Left forelimb (tissue), 1 donor: ENCODE data around the gene UGT1A8.
"Not testable (repeated sequence)": the region's sequence is repeated elsewhere in the genome, so short reads cannot be mapped to it uniquely, and the experiment has no call there.

Experiments
- DNase-seq: peaks from one replicate; pipeline ENCODE4 v3.0.0-alpha.2; 2018; ENCODE audit warnings: low spot score

Gene UGT1A8

GRCh38 chr2:233639860-233640259, 22.4 kb downstream of the UGT1A8 start:
- no peak for DNase-seq

GRCh38 chr2:233643128-233643527, 25.7 kb downstream of the UGT1A8 start:
- no peak for DNase-seq

- not testable (repeated sequence) for DNase-seq
Observed at GRCh38 chr2:233646033-233646432, 28.6 kb downstream of the UGT1A8 start.

- DNase-seq = no peak
Observed at GRCh38 chr2:233650981-233651380, 33.5 kb downstream of the UGT1A8 start.

GRCh38 chr2:233651430-233651829, 34.0 kb downstream of the UGT1A8 start:
- DNase-seq = no peak

GRCh38 chr2:233654501-233654900, 37.1 kb downstream of the UGT1A8 start:
- DNase-seq = no peak

GRCh38 chr2:233655043-233655442, 37.6 kb downstream of the UGT1A8 start:
- DNase-seq = no peak

GRCh38 chr2:233655943-233656342, 38.5 kb downstream of the UGT1A8 start:
- not testable (repeated sequence) for DNase-seq

GRCh38 chr2:233656443-233656842, 39.0 kb downstream of the UGT1A8 start:
- no peak for DNase-seq

- DNase-seq = no peak
Observed at GRCh38 chr2:233658610-233659009, 41.2 kb downstream of the UGT1A8 start.

- no peak for DNase-seq
Observed at GRCh38 chr2:233663911-233664310, 46.5 kb downstream of the UGT1A8 start.

GRCh38 chr2:233668605-233669260, 51.3 kb downstream of the UGT1A8 start:
- no peak for DNase-seq

- no peak for DNase-seq
Observed at GRCh38 chr2:233671290-233672161, 54.1 kb downstream of the UGT1A8 start, which contains the start of gene UGT1A9. TSS of gene UGT1A9 (plus strand) at chr2:233671898. CDS start at chr2:233671935, 37 bp downstream.

GRCh38 chr2:233672886-233673285, 55.5 kb downstream of the UGT1A8 start:
- no peak for DNase-seq

- DNase-seq = no peak
Observed at GRCh38 chr2:233673896-233674295, 56.5 kb downstream of the UGT1A8 start.

GRCh38 chr2:233674314-233674713, 56.9 kb downstream of the UGT1A8 start:
- DNase-seq = no peak

- no peak for DNase-seq
Observed at GRCh38 chr2:233674995-233675394, 57.6 kb downstream of the UGT1A8 start.

- DNase-seq = no peak
Observed at GRCh38 chr2:233676046-233676445, 58.6 kb downstream of the UGT1A8 start.

- DNase-seq = no peak
Observed at GRCh38 chr2:233679196-233679595, 61.8 kb downstream of the UGT1A8 start.

GRCh38 chr2:233680361-233681045, 63.1 kb downstream of the UGT1A8 start:
- DNase-seq = no peak

GRCh38 chr2:233681521-233682099, 64.2 kb downstream of the UGT1A8 start, which contains the start of gene UGT1A7:
TSS of gene UGT1A7 (plus strand) at chr2:233681901. CDS start at chr2:233681938, 37 bp downstream.
- no peak for DNase-seq

- no peak for DNase-seq
Observed at GRCh38 chr2:233684640-233685039, 67.2 kb downstream of the UGT1A8 start.
